Erythroblast (primary cell): ENCODE measurements around the gene ENTPD2.
"Not testable (repeated sequence)": the region's sequence is repeated elsewhere in the genome, so short reads cannot be mapped to it uniquely, and the experiment has no call there.

Source experiments
- DNase-seq, 2 experiments: peaks; one replicate each; lab custom pipeline; 2025; lab: John Stamatoyannopoulos, UW
- GATA1 ChIP-seq: IDR thresholded peaks from 2 replicates; pipeline ENCODE4 v1.6.1; 2011; ENCODE audit warnings: low read depth, mild to moderate bottlenecking, control low read depth, low read length, moderate library complexity
- POLR2A ChIP-seq: IDR thresholded peaks from 2 replicates; pipeline ENCODE4 v1.6.1; 2011; ENCODE audit warnings: mild to moderate bottlenecking, low read length

ENTPD2 gene

GRCh38 chr9:137011907-137012675 lies 41.8 kb downstream of the ENTPD2 start:
- no peak for DNase-seq
- TF ChIP-seq GATA1 (no peak), POLR2A (no peak)

- no peak for DNase-seq
- TF ChIP-seq POLR2A (no peak), GATA1 (no peak)
These were observed 42.7 kb downstream of the ENTPD2 start for GRCh38 chr9:137011156-137011555.

- TF ChIP-seq GATA1 (no peak), POLR2A (no peak)
- DNase-seq = no peak
These were observed 43.7 kb downstream of the ENTPD2 start for GRCh38 chr9:137009938-137010732.

- TF ChIP-seq GATA1 (no peak), POLR2A (no peak)
- no peak for DNase-seq
These were observed 44.6 kb downstream of the ENTPD2 start for GRCh38 chr9:137009217-137009616.

- TF ChIP-seq GATA1 (no peak), POLR2A (no peak)
- no peak for DNase-seq
These were observed 45.5 kb downstream of the ENTPD2 start for GRCh38 chr9:137008312-137008711.

GRCh38 chr9:137007816-137008270 lies 46.0 kb downstream of the ENTPD2 start:
- no peak for DNase-seq
- TF ChIP-seq POLR2A (no peak), GATA1 (no peak)

- TF ChIP-seq GATA1 (no peak), POLR2A (no peak)
These were observed 46.6 kb downstream of the ENTPD2 start for GRCh38 chr9:137007108-137007815.

GRCh38 chr9:137006116-137007003 lies 47.5 kb downstream of the ENTPD2 start:
- TF ChIP-seq POLR2A = no peak
- no peak for TF ChIP-seq GATA1
- DNase-seq = no peak

More at GRCh38 chr9:137007108-137007815, 46.6 kb downstream of the ENTPD2 start:
- no peak for DNase-seq

- DNase-seq = not testable (repeated sequence)
These were observed 49.6 kb downstream of the ENTPD2 start for GRCh38 chr9:137004285-137004684.

- TF ChIP-seq GATA1 (no peak), POLR2A (no peak)
- no peak for DNase-seq
These were observed 51.2 kb downstream of the ENTPD2 start for GRCh38 chr9:137002646-137003041.

GRCh38 chr9:137001857-137002645 lies 51.8 kb downstream of the ENTPD2 start:
- TF ChIP-seq GATA1 = no peak
- TF ChIP-seq POLR2A = no peak
- no peak for DNase-seq
